ENCODE results near the gene SGPP2. TPM values are rescaled to one million over a fixed set of nuclear protein-coding genes. Genes with fewer than 3 reads are reported as not detected.

SGPP2 gene
- total and polyA plus RNA-seq, 8 donors = 0.80 to 10.4 (median 3.6) TPM

DNA sequence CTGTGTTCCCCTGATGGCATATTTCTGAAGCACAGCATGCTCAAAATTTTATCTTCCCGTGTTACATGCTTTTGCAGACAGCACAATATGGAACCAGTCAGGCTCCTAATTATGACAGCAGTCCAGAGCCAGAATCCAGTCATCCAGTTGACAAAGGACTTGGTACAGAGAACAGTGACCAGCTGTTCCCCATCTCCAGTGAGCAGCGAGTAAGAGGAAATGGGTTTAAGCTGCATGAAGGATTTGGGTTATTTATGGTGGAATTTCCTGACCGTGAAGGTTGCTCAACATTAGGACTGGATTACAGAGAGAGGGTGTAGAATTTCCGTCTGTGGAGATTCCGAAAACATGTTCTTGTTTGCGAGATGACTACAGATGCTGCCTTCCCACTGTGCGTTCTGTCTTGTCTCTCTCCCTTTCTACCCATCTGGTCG is 24.4 kb downstream of the SGPP2 start:
- H3K4me1 ChIP-seq = no peaks in the 10 kb centered on the region
- WGBS, 2 donors = 42 to 57% methylated on average over 8 of the region's 8 CpGs
- ATAC-seq (peak in 3 of 4 donors; percentile 65 to 74 (median 69)), DNase-seq (no peak), FAIRE-seq (no peak)
- no peaks in the 10 kb centered on the region for H3K36me3 ChIP-seq
- H3K4me3 ChIP-seq = no peak overlapping the region
- H3K27ac ChIP-seq = no peak overlapping the region
- no peaks in the 10 kb centered on the region for H3K9me3 ChIP-seq
- TF ChIP-seq CTCF (IDR thresholded peaks at IDR 0.05) = no peak
- intact Hi-C loops (cut with DNase I) = no loop called here
- H3K27me3 ChIP-seq = no peaks in the 10 kb centered on the region

GRCh38 chr2:222450021-222450420 is 25.7 kb downstream of the SGPP2 start:
- Histone ChIP-seq H3K4me1 (no peaks in the 10 kb centered on the region), H3K27ac (no peak overlapping the region), H3K36me3 (no peaks in the 10 kb centered on the region), H3K4me3 (no peak overlapping the region), H3K27me3 (no peaks in the 10 kb centered on the region), H3K9me3 (no peaks in the 10 kb centered on the region)
- TF ChIP-seq CTCF (IDR thresholded peaks at IDR 0.05) = no peak
- DNase-seq = no peak
- ATAC-seq = peak in 2 of 4 donors; percentile 57 to 65
- WGBS, 2 donors = 40 to 47% methylated on average over 2 of the region's 2 CpGs
- intact Hi-C loops (cut with DNase I) = no loop called here
- FAIRE-seq = no peak

DNA sequence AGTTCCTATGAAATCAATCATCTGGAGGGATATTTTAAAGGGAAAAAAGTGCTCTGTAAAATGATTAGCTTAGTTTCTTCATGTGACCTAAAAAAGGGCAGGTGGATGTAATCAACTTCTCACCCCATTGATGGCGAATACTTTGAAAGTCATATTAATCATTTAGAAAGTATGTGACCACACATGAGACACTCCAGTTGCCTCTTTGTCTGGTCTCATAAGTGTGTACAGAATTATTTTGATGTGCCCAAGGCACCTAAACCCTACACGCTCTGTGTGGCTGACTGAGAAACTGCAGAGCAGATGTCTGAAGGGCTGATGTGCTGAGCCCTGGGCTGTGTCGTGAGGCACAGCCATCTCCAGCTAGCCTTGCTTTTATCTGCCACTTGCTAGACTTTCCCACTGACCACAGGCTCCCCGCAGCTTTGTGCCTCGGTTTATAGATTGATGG is 26.9 kb downstream of the SGPP2 start:
- FAIRE-seq = no peak
- WGBS, 2 donors = 53% methylated on average over 5 of the region's 5 CpGs
- DNase-seq = no peak

DNA sequence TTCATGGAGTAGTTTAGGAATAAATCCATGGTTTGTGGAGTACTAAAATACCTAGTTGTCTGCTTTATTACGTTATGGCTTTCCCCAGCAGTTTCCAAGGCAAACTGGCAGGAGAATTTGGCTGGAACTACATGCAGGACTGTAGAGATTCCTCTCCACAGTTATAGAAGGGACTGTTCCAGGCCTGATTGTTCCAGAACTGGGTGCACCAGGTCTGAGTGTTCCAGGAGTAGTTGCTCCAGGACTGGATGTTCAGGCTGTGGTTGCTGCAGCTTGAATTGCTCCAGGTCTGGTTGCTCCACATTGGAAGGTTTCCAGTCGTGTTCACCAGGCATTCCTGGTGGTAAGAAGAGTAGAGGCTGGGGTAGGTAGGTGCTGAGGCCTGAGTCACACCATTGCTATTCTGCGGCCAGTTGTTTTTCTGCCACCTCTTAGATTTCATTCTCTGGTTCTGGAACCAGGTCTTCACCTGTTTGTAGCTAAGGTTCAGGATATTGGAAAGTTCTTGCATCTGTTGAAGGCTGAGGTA is 28.1 kb downstream of the SGPP2 start:
- Histone ChIP-seq H3K9me3 (no peaks in the 10 kb centered on the region), H3K4me1 (no peaks in the 10 kb centered on the region), H3K4me3 (no peak overlapping the region), H3K27me3 (no peaks in the 10 kb centered on the region), H3K27ac (no peak overlapping the region), H3K36me3 (no peaks in the 10 kb centered on the region)
- no peak for FAIRE-seq
- DNase-seq = no peak
- 56 to 65% methylated on average over 3 of the region's 3 CpGs for WGBS, 2 donors
- TF ChIP-seq CTCF (IDR thresholded peaks at IDR 0.05) = no peak
- no peak for ATAC-seq
- intact Hi-C loops (cut with DNase I) = no loop called here

More for the DNA sequence above, 26.9 kb downstream of the SGPP2 start:
- Histone ChIP-seq H3K27ac (no peak overlapping the region), H3K4me3 (no peak overlapping the region), H3K4me1 (no peaks in the 10 kb centered on the region), H3K27me3 (no peaks in the 10 kb centered on the region), H3K9me3 (no peaks in the 10 kb centered on the region), H3K36me3 (no peaks in the 10 kb centered on the region)
- intact Hi-C loops (cut with DNase I) = no loop called here
- peak in 1 of 4 donors; percentile 44 for ATAC-seq
- no peak for TF ChIP-seq CTCF (IDR thresholded peaks at IDR 0.05)

DNA sequence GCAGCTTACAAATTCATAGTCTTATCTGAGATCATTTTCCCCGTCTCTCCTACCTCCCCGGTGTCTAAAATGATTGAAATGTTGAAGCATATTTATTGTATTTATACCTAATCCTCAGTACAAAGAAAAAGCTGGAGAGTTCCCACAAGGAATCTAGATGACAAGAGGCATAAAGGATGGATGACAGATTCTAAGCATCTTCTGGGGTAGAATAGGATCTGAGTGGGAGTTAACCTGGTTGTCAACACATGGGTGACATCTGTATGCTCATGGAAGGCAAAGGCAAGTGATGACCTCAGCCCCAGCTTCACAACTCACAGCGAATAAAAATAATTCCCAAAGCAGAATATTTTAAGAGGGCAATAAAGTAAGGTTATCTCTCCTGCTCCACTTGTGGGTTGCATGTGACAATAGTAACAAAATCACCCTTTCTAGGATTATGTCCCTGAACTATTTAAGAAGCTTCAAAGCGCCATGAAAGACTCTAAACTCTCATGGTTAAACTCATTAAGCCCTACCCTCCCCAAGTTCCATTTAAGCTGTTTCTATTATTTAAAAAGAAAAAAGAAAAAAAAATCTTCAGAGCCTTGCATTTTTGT is 32.2 kb downstream of the SGPP2 start:
- Histone ChIP-seq H3K9me3 (no peaks in the 10 kb centered on the region), H3K4me3 (no peak overlapping the region), H3K27ac (no peak overlapping the region), H3K36me3 (no peaks in the 10 kb centered on the region), H3K27me3 (no peaks in the 10 kb centered on the region), H3K4me1 (no peaks in the 10 kb centered on the region)
- intact Hi-C loops (cut with DNase I) = no loop called here
- no peak for ATAC-seq
- DNase-seq = no peak
- no peak for FAIRE-seq
- WGBS, 2 donors = 79 to 82% methylated on average over 4 of the region's 4 CpGs
- TF ChIP-seq CTCF (IDR thresholded peaks at IDR 0.05) = no peak

Measured in pancreas (tissue), 10 donors.